GM21529 (cell line): ENCODE results near the gene TCF4.
A peak's percentile ranks its signal among the peaks of the same experiment; 100 is the strongest.

Experiments used
- ATAC-seq: cut with Tn5 transposase; IDR thresholded peaks from one replicate; pipeline ENCODE4 v1.9.1; 2021; ENCODE audit not compliant: unreplicated experiment

The TCF4 gene

GRCh38 chr18:55588111-55588869, at the start of gene TCF4:
Gene TCF4 (minus strand): TSS chr18:55588192. CDS start chr18:55587116, 1,076 bp downstream.
- ATAC-seq = no peak

GRCh38 chr18:55637204-55637603, 49.2 kb upstream of the TCF4 start:
- ATAC-seq = no peak

- ATAC-seq = no peak
Observed at GRCh38 chr18:55635439-55635838, 47.4 kb upstream of the TCF4 start.

GRCh38 chr18:55634545-55634944, 46.6 kb upstream of the TCF4 start:
- no peak for ATAC-seq

- no peak for ATAC-seq
Observed at GRCh38 chr18:55633032-55633431, 45.0 kb upstream of the TCF4 start.

- ATAC-seq = no peak
Observed at GRCh38 chr18:55629133-55629532, 41.1 kb upstream of the TCF4 start.

GRCh38 chr18:55627007-55627406, 39.0 kb upstream of the TCF4 start:
- no peak for ATAC-seq

GRCh38 chr18:55625901-55626300, 37.9 kb upstream of the TCF4 start:
- ATAC-seq = no peak

GRCh38 chr18:55623626-55624025, 35.6 kb upstream of the TCF4 start:
- no peak for ATAC-seq

GRCh38 chr18:55610506-55610905, 22.5 kb upstream of the TCF4 start:
- no peak for ATAC-seq

- ATAC-seq = no peak
Observed at GRCh38 chr18:55609160-55609825, 21.3 kb upstream of the TCF4 start.

GRCh38 chr18:55608497-55608896, 20.5 kb upstream of the TCF4 start:
- no peak for ATAC-seq

GRCh38 chr18:55607773-55608172, 19.8 kb upstream of the TCF4 start:
- ATAC-seq = no peak

- peak; percentile 85 for ATAC-seq
Observed at GRCh38 chr18:55605733-55606338, 17.8 kb upstream of the TCF4 start.

GRCh38 chr18:55603775-55604174, 15.8 kb upstream of the TCF4 start:
- ATAC-seq = no peak

GRCh38 chr18:55593888-55594287, 5.9 kb upstream of the TCF4 start:
- ATAC-seq = no peak

GRCh38 chr18:55592572-55592971, 4.6 kb upstream of the TCF4 start:
- ATAC-seq = no peak

GRCh38 chr18:55592106-55592505, 4.1 kb upstream of the TCF4 start:
- ATAC-seq = no peak

- peak; percentile 90 for ATAC-seq
Observed at GRCh38 chr18:55589625-55590291, 1.8 kb upstream of the TCF4 start.

- no peak for ATAC-seq
Observed at GRCh38 chr18:55588870-55589595, 1.0 kb upstream of the TCF4 start.
